Measurements from ENCODE around the gene TBC1D9. TPM values are rescaled to one million over a fixed set of nuclear protein-coding genes. Genes with fewer than 3 reads are reported as not detected.

TBC1D9 gene
- total RNA-seq, 4 donors from 2014 or later: 36.4 to 57.1 (median 43.8) TPM

DNA sequence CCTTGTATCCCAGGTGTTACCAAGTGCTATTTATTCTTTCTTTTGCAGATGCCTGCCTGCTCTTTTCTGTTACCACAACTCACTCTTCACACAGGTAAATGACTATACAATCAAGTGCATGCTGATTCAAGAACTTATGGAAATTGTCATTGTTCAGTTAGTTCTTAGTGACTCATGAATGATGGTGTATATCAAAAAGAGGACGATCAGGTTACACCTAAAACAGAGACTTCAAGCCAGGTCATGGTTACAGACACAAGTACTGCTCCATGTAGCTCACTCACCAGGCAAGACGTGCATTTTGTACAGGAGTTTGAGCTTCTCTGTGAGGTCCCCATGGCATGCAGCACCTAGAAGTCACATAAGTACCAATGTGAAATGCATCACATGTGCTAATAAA, 128.2 kb downstream of the TBC1D9 start:
- TF ChIP-seq, protein P1, sequence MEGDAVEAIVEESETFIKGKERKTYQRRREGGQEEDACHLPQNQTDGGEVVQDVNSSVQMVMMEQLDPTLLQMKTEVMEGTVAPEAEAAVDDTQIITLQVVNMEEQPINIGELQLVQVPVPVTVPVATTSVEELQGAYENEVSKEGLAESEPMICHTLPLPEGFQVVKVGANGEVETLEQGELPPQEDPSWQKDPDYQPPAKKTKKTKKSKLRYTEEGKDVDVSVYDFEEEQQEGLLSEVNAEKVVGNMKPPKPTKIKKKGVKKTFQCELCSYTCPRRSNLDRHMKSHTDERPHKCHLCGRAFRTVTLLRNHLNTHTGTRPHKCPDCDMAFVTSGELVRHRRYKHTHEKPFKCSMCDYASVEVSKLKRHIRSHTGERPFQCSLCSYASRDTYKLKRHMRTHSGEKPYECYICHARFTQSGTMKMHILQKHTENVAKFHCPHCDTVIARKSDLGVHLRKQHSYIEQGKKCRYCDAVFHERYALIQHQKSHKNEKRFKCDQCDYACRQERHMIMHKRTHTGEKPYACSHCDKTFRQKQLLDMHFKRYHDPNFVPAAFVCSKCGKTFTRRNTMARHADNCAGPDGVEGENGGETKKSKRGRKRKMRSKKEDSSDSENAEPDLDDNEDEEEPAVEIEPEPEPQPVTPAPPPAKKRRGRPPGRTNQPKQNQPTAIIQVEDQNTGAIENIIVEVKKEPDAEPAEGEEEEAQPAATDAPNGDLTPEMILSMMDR (IDR thresholded peaks at IDR 0.05; ENCODE audit: low read depth): no peak

DNA sequence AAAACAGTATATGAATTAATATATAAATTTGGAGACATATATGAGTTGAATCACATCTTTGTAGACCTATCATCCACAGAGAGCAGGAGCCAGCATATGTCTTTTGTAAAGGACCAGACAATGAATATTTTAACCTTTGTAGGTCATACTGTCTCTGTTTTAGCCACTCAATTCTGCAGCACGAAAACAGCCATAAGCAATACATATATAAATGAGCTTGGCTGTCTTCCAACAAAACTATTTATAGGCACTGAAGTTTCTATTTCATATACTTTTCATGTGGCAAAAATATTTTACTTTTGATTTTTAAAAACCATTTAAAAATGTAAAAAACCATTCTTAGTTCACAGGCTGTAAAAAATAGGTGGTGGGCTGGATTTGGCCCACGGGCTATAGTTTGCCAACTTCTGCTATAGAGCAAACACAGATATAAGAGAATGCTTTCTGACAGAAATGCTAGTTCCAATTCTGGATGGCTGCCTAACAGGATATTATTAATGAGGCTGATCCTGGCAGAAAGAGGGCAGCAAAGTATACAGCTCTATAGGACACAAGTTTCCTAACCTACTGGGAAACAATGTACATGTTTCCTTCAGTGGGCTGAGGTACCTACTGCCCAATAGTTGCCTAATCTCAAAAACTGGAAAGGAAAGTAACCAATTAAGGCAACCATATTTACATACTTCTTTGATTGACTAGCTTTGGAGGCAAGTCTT, 129.4 kb downstream of the TBC1D9 start:
- TF ChIP-seq, protein P1 (IDR thresholded peaks at IDR 0.05; ENCODE audit: low read depth): no peak

DNA sequence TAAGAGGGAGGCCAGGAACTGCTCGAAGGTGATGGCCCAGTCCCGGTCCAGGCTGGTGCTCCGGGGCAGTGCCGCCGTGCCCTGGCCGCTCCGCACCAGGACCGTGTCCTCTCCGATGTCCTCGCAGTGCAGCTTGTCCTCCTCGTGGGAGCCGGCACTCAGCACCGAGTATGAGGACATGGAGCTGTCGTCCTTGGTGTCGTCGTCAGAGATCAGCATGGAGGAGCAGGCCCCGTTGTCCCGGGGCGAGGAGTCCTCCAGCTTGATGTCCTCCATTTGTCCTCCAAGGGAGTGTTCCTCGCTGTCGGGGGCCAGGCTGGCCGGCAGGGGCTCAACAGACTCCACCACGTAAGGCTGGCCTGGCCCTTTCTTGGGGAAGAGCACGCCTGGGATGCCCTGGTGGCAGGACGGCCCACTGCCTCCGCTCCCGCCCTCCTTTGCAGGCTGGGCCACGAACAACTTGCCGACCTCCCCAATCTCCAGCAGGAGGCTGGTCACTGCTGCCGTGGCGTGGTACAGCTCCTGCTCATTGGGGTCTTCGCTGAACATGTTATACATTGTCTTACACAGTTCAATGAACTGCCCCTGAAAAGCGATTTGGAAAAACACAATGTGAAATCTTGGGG, 133.7 kb downstream of the TBC1D9 start:
- TF ChIP-seq, protein P1 (IDR thresholded peaks at IDR 0.05; ENCODE audit: low read depth): no peak

DNA sequence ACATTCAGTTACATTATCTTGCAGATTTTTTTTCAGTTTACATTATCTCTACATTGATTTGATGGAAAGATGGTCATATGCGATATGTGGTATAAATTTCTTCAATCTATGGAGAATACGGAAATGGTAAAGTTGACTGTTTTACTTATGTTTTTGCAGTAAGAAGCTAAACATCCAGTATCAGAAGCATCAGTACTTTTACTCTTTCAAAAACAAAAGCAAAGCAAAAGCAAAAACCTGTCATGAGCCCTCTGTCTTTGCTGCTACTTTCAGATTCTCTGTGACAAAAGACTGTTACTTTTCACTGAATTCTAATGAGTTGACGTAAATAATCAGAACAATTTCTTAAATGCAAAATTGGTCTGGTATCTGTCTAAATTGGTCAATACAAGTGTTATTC, 135.0 kb downstream of the TBC1D9 start:
- TF ChIP-seq, protein P1 (IDR thresholded peaks at IDR 0.05; ENCODE audit: low read depth): no peak

DNA sequence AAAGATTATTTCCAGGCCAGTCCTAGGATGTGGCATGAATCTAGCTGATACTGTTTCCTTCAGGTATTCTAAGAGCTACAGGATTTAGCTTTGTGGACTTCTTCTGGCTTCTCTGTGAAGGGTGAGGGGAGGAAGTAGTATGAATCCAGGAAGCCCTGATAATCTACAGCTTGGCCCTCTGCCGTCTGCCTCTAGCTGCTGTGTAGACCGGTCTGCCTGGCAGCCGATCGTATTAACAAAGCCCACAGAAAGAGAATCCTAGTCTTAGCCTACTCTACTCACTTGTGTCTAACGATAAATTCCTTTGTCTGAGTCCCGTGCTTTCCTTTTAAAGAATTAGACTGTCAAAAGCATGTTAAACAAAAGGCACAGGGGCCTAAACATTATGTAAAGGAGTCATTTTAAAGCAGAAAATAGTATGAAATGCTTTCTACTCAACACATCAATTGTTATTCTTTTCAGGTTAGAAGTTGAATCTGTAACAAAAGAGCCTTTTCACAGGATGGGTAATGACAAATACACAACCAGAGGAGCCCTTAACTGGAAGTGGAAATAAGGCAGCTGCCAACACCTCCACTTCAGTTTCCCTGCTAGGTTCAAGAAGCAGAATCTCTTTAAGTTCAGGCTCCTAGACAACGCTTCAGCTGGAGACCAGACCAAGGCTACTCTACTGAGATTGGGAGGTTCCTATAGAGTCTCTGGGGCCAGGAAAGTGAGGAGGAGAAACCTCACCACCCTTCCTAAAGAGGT, 138.5 kb downstream of the TBC1D9 start:
- TF ChIP-seq, protein P1 (IDR thresholded peaks at IDR 0.05; ENCODE audit: low read depth): no peak

DNA sequence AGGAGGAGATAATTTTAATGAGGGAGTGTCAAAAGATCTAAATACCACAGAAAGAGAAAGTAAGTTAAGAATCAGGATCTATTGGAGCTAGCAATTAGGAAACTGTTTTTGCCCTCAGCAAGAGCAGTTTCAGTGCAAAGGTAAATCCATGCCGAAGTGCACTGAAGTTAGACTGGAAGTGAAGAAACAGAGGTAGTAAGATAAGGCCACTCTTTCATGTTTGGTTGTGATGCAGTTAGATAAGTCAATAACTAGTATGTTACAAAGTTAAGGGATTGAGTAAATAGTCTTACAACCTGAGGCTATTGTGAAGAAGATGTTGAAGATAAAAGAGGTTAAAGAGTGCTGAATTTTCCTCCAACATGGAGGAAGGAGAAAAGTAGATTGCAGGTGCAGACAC, 140.7 kb downstream of the TBC1D9 start:
- TF ChIP-seq, protein P1 (IDR thresholded peaks at IDR 0.05; ENCODE audit: low read depth): no peak

DNA sequence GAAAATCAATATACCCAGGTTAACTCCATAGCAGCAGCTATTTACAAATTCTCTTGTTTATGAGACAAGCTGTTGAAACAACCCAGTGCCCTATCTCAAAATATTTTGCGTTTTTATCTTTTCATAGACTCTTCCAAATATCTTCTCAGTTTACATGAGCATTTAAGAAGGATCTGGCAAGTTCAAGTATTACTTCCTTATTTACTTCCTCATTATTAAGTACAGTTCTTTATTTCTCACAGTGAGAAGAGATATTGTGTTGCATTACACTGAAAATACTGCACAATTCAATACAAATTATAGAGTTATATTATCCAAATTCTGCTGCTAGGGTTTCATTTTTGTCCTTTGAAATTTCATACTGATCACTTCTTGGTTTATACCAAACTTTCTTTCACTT, 143.8 kb downstream of the TBC1D9 start:
- TF ChIP-seq, protein P1 (IDR thresholded peaks at IDR 0.05; ENCODE audit: low read depth): no peak

All from subcutaneous adipose tissue (tissue), 4 donors.